ENCODE results near the gene ZNF532.

Gene ZNF532

GRCh38 chr18:58903533-58903932, 38.9 kb downstream of the ZNF532 start:
- DNase-seq (ENCODE audit: low read depth): no peak
- H3K4me3 ChIP-seq (ENCODE audit: low read depth, low read length): no peak overlapping the region
- TF ChIP-seq, protein P1, sequence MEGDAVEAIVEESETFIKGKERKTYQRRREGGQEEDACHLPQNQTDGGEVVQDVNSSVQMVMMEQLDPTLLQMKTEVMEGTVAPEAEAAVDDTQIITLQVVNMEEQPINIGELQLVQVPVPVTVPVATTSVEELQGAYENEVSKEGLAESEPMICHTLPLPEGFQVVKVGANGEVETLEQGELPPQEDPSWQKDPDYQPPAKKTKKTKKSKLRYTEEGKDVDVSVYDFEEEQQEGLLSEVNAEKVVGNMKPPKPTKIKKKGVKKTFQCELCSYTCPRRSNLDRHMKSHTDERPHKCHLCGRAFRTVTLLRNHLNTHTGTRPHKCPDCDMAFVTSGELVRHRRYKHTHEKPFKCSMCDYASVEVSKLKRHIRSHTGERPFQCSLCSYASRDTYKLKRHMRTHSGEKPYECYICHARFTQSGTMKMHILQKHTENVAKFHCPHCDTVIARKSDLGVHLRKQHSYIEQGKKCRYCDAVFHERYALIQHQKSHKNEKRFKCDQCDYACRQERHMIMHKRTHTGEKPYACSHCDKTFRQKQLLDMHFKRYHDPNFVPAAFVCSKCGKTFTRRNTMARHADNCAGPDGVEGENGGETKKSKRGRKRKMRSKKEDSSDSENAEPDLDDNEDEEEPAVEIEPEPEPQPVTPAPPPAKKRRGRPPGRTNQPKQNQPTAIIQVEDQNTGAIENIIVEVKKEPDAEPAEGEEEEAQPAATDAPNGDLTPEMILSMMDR (IDR thresholded peaks at IDR 0.05; ENCODE audit: control insufficient read depth, extremely low read depth, insufficient read depth): no peak

GRCh38 chr18:58905777-58906428, 41.2 kb downstream of the ZNF532 start:
- DNase-seq (ENCODE audit: low read depth): no peak
- no peak overlapping the region for H3K4me3 ChIP-seq (ENCODE audit: low read depth, low read length)
- TF ChIP-seq, protein P1 (IDR thresholded peaks at IDR 0.05; ENCODE audit: control insufficient read depth, extremely low read depth, insufficient read depth): no peak

DNA sequence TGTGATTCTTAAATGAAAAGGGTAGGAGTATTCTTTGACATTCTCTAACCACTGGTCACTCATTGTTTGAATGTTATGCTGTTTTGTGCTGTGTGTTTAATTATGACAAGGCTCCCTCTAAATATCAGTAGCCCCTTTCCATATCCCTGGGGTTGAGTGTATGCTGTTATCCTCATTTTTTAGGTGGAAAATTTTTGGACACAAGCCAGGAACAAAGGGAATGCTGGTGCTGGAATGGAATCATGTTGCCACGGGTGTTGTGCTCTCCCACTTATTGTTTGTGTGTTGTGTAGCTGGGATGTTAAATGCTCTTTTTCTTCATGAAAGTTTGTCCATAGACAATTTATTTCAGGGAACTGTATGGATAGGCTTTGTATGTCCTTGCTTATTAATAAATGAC, 43.3 kb downstream of the ZNF532 start:
- TF ChIP-seq, protein P1 (IDR thresholded peaks at IDR 0.05; ENCODE audit: control insufficient read depth, extremely low read depth, insufficient read depth): no peak
- H3K4me3 ChIP-seq (ENCODE audit: low read depth, low read length): no peak overlapping the region
- no peak for DNase-seq (ENCODE audit: low read depth)

- TF ChIP-seq, protein P1 (IDR thresholded peaks at IDR 0.05; ENCODE audit: control insufficient read depth, extremely low read depth, insufficient read depth): no peak
- no peak for DNase-seq (ENCODE audit: low read depth)
- no peak overlapping the region for H3K4me3 ChIP-seq (ENCODE audit: low read depth, low read length)
Measured at GRCh38 chr18:58909521-58909920, 44.8 kb downstream of the ZNF532 start.

DNA sequence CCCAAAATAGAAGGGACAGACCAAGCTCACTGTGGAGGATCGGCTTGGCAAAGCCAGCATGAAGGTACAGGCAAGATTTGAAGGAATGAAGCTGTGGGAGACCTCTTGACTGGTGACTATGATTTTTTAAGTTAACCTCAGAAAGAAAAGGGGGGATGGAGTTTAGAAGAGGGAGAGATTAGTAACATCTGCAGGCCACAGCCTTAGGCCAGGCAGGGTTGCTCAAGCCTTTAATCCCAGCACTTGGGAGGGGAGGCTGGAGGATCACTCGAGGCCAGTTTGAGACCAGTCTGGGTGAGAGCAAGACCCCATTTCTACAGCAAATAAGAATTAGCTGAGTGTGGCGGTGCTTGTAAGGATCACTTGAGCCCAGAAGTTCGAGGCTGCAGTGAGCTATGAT, 46.6 kb downstream of the ZNF532 start:
- DNase-seq (ENCODE audit: low read depth): no peak
- no peak overlapping the region for H3K4me3 ChIP-seq (ENCODE audit: low read depth, low read length)
- TF ChIP-seq, protein P1 (IDR thresholded peaks at IDR 0.05; ENCODE audit: control insufficient read depth, extremely low read depth, insufficient read depth): no peak

DNA sequence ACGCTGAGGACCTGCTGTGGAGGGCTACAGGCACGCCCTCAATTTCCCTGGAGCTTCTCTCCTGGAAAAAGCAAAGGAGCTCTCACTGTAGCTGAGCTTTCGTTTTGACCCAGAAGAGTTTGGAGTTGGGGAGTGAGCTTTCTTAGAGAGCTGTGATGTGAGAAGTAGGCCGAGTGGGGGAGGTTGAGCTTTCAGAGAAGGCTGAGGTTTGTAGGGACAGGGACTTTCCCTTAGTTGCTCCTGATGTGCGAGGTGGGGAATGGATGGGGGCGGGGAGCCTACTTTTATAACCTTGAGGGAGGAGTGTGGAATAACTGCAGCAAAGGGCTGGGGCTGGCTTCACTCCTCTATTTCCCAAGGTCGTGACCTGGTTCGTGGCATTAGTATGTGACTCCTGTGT, 47.1 kb downstream of the ZNF532 start:
- TF ChIP-seq, protein P1 (IDR thresholded peaks at IDR 0.05; ENCODE audit: control insufficient read depth, extremely low read depth, insufficient read depth): no peak
- no peak overlapping the region for H3K4me3 ChIP-seq (ENCODE audit: low read depth, low read length)
- DNase-seq (ENCODE audit: low read depth): no peak
